Gastroesophageal sphincter (tissue), 4 donors: ENCODE results near the gene ANKRD13B. TPM values are rescaled to one million over a fixed set of nuclear protein-coding genes. Genes with fewer than 3 reads are reported as not detected.
A peak's percentile ranks its signal among the peaks of the same experiment; 100 is the strongest.

Experiments
- ATAC-seq: fragments of 150-250 bp; one replicate; pipeline ENCODE4 v1.9.1; 2016; ENCODE audit warnings: mild to moderate bottlenecking, moderate library complexity
- H3K27ac ChIP-seq, 4 donors: fragments of 200-600 bp; sonication (generic) in 3 of 4; 1 replicate in 3 of 4; 2 replicates in 1 of 4; pipeline ENCODE4 v1.5.1; 2016 to 2019
- H3K27me3 ChIP-seq: fragments of 200-600 bp; sonication (generic); one replicate; pipeline ENCODE4 v1.5.1; 2019
- H3K36me3 ChIP-seq, 2 donors: fragments of 200-600 bp; sonication (generic); one replicate each; pipeline ENCODE4 v1.5.1; 2019; ENCODE audit warnings: control low read depth in 1 of 2
- H3K4me1 ChIP-seq, 3 donors: fragments of 200-600 bp; sonication (generic); 1 replicate in 2 of 3; 2 replicates in 1 of 3; pipeline ENCODE4 v1.5.1; 2016 to 2019; ENCODE audit warnings: control low read depth in 2 of 3
- H3K4me3 ChIP-seq, 2 donors: fragments of 200-600 bp; sonication (generic); one replicate each; pipeline ENCODE4 v1.5.1; 2019; ENCODE audit warnings: mild to moderate bottlenecking in 1 of 2, moderate library complexity in 1 of 2
- H3K9me3 ChIP-seq, 3 donors: fragments of 200-600 bp; sonication (generic); one replicate each; pipeline ENCODE4 v1.5.1; 2017 to 2019; ENCODE audit warnings: control low read depth in 2 of 3
- EP300 ChIP-seq: sonication (generic); formaldehyde crosslinking; IDR thresholded peaks from one replicate; pipeline ENCODE4 v1.6.1; 2017; ENCODE audit warnings: antibody characterized with exemption, mild to moderate bottlenecking
- POLR2A ChIP-seq, 2 donors: fragments of 450-650 bp; IDR thresholded peaks; one replicate each; pipeline ENCODE4 v1.6.1; 2017; ENCODE audit warnings: antibody characterized with exemption in 2 of 2, mild to moderate bottlenecking in 2 of 2, moderate library complexity in 1 of 2
- POLR2AphosphoS5 ChIP-seq: sonication (generic); formaldehyde crosslinking; IDR thresholded peaks from one replicate; pipeline ENCODE4 v1.6.1; 2017; ENCODE audit warnings: antibody characterized with exemption
- WGBS, 2 donors: methylation state at CpG; one replicate each; pipeline ENCODE4 v1.1.5; 2018; ENCODE audit warnings: low coverage in 1 of 2; 5-methylcytosine and 5-hydroxymethylcytosine counted together
- total RNA-seq, 4 donors: library from RNA; depleted of rRNA; stranded (reverse); fragments of >200 nt; gene quantifications; one replicate each; pipeline ENCODE4 v1.1.0, GENCODE V29; 2016
- TF ChIP-seq, protein P1 (sequence below), 4 experiments: fragments of 200-600 bp in 2 of 4; fragments of 450-650 bp in 2 of 4; sonication (generic) in 1 of 4; IDR thresholded peaks; one replicate each; pipeline ENCODE4 v1.5.1; 2017 to 2019; ENCODE audit warnings: antibody characterized with exemption in 4 of 4, mild to moderate bottlenecking in 2 of 4, moderate library complexity in 2 of 4

Gene ANKRD13B
- total RNA-seq, 4 donors from 2014 or later: 4.4 to 22.8 (median 10.0) TPM

DNA sequence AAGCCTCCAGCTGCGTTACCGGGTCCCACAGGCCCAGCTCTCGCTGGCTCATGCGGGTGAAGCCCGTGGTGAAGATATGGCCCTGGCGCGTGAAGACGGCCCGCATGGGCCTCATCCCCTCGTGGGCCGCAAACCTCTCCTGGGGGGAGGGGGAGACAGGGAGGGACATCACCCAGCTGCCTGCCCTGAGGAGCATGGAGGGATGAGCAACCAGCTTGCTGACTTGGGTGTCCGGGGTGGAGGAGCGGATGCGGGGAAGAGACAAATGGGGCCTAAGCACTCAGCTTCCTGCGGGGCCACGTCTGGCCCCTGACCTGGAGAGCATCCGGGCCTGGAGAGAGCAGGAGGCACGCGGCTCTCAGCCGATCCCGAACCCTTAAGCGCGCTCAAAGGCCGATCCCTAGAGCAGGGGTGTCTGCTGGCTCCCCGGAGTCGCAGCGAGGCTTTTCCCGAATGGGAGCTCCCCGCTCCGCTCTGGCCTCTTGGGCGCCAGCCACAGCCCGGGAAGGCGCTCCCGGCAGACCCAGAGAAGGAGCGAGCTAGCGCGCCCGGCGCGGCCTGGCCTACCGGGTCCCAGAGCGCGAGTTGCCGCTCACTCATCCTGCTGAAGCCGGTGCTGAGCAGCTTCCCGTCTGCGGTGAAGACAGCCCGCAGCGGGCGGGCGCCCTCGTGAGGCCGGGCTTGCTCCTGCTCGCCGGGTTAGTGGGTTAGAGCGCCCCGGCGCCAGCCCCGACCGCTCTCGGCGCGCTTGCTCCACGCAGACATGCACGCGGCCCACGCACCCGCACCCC, 24.7 kb downstream of the ANKRD13B start:
- WGBS, 2 donors: 10% methylated on average over 9 of the region's 68 CpGs; no CpG with 5 or more reads in 1 of the 2 donors
- peak; percentile 6 for ATAC-seq
- TF ChIP-seq EP300: no peak
- TF ChIP-seq, protein P1, sequence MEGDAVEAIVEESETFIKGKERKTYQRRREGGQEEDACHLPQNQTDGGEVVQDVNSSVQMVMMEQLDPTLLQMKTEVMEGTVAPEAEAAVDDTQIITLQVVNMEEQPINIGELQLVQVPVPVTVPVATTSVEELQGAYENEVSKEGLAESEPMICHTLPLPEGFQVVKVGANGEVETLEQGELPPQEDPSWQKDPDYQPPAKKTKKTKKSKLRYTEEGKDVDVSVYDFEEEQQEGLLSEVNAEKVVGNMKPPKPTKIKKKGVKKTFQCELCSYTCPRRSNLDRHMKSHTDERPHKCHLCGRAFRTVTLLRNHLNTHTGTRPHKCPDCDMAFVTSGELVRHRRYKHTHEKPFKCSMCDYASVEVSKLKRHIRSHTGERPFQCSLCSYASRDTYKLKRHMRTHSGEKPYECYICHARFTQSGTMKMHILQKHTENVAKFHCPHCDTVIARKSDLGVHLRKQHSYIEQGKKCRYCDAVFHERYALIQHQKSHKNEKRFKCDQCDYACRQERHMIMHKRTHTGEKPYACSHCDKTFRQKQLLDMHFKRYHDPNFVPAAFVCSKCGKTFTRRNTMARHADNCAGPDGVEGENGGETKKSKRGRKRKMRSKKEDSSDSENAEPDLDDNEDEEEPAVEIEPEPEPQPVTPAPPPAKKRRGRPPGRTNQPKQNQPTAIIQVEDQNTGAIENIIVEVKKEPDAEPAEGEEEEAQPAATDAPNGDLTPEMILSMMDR (IDR thresholded peaks at IDR 0.05): peak in 3 of 4 experiments; percentile 47 to 76 (median 68)
- Histone ChIP-seq H3K27ac (peak overlapping the region in 3 of 4 donors; percentile 67 to 71 (median 69)), H3K36me3 (no peaks in the 10 kb centered on the region), H3K4me3 (peak overlapping the region; percentile 3 to 48), H3K9me3 (no peaks in the 10 kb centered on the region), H3K27me3 (no peaks in the 10 kb centered on the region), H3K4me1 (peaks cover 4 to 100% (median 79%) of the 10 kb centered on the region in 3 donors)

DNA sequence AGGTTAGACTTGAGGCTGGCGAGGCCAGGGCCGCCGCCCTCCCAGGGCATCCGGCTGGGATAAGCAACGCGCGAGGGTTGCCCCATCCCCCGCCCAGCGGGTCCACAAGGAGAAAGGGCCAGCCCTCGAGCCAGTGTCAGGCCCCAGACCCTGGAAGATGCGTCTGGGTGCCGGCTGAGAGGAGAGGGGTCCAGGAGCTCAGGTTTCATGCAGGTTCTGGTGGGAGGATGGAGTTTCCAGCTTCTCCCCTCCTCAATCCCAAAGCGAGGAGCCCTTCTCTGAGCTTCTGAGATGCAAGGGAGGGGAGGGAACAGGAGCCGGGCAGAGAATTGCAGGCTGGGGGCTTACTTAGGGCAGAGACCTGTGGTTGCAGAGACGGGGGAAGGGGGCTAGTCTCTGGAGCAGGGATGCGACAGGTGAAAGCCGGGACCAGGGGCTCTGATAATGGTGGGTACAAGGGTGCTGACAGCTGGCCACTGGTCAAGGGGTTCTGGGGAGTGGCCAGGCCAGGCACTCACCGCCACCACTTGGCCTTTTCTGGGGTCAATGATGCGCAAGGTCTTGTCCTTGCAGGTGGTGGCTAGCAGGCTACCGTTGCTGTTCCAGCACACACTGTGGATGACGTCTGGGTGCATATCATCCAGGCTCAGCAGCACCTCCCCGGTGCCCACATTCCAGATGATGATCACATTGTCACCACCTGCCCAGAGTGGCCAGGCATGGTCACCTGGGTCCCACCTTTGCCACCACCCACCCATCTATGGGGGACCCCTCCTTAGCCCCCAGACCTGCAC, 25.5 kb downstream of the ANKRD13B start:
- H3K9me3 ChIP-seq: no peaks in the 10 kb centered on the region
- H3K27me3 ChIP-seq: no peaks in the 10 kb centered on the region
- peak overlapping the region in 1 of 2 donors; percentile 48 for H3K4me3 ChIP-seq
- TF ChIP-seq EP300: no peak
- TF ChIP-seq POLR2AphosphoS5: no peak
- TF ChIP-seq POLR2A (IDR thresholded peaks at IDR 0.05): no peak
- TF ChIP-seq, protein P1 (IDR thresholded peaks at IDR 0.05): no peak
- no peaks in the 10 kb centered on the region for H3K36me3 ChIP-seq
- peaks cover 4 to 100% (median 77%) of the 10 kb centered on the region in 3 donors for H3K4me1 ChIP-seq
- H3K27ac ChIP-seq: peak overlapping the region in 2 of 4 donors; percentile 69 to 71
- no peak for ATAC-seq
- 50 to 60% methylated on average over 1 to 2 of the region's 22 CpGs for WGBS, 2 donors

DNA sequence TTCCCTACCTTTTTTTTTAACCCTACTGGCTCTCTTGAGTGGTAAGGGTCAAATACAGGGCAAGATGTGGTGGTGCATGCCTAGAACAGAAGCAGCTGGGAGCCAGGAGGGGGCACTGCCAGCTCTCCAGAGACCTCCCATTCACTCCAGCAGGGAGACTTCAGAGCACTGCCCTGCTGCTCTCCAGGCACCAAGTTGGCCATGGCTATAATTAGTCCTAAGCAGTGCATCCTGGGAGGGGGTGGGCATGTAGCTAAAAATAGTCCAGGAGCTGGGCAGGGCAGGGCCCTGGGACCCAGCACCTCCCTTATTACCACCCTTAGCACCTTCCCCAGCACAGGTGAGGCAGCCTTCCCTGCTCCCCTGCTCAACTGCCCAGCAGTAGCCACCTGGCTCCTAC, 26.3 kb downstream of the ANKRD13B start:
- Histone ChIP-seq H3K9me3 (no peaks in the 10 kb centered on the region), H3K27me3 (no peaks in the 10 kb centered on the region), H3K4me3 (no peak overlapping the region), H3K36me3 (no peaks in the 10 kb centered on the region), H3K27ac (peak overlapping the region in 2 of 4 donors; percentile 22 to 92), H3K4me1 (peaks cover 0 to 93% (median 69%) of the 10 kb centered on the region in 3 donors)
- TF ChIP-seq, protein P1 (IDR thresholded peaks at IDR 0.05): peak in 1 of 4 experiments; percentile 42
- no peak for TF ChIP-seq POLR2AphosphoS5
- ATAC-seq: no peak

DNA sequence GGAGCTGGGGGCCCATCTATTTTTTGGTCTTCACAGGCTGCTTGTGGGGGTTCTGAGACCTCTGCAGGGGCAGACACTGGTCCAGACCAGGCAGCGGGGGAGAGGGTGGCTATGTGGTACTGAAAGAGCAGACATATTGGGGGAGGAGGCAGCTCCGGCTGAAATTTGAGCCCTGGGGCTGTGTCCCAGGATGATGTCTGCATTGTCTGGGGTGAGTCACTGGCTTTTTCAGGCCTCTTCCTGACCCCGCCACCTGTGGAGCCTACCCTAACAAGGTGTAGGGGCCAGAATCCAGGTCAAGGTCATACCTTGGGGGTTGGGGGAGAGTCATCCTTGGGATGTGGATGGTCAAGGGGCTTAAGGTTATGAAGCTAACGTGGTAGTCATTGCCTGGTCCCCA, 27.3 kb downstream of the ANKRD13B start:
- Histone ChIP-seq H3K27me3 (no peaks in the 10 kb centered on the region), H3K36me3 (no peaks in the 10 kb centered on the region), H3K4me3 (no peak overlapping the region), H3K9me3 (no peaks in the 10 kb centered on the region), H3K4me1 (peaks cover 0 to 87% (median 59%) of the 10 kb centered on the region in 3 donors), H3K27ac (peak overlapping the region in 3 of 4 donors; percentile 88 to 92 (median 89))
- WGBS, 2 donors: 93% methylated on average over 2 of the region's 4 CpGs; no CpG with 5 or more reads in 1 of the 2 donors
- ATAC-seq: no peak
- TF ChIP-seq POLR2AphosphoS5 (no peak), EP300 (no peak), POLR2A (IDR thresholded peaks at IDR 0.05) (no peak)
- TF ChIP-seq, protein P1 (IDR thresholded peaks at IDR 0.05): no peak
